Caco-2 (cell line): ENCODE results near the gene OPN5. TPM values are rescaled to one million over a fixed set of nuclear protein-coding genes. Genes with fewer than 3 reads are reported as not detected.

Experiments used
- BruUV-seq: library from RNA; stranded (reverse); fragments of 400-500 nt; replicated peaks from 2 replicates; lab custom pipeline; 2021; lab: Mats Ljungman, UMichigan
- CTCF ChIA-PET: fragments of 300-600 bp; sonication (Branson Sonifier 250); formaldehyde crosslinking; loops from one replicate; lab custom pipeline; 2022; ENCODE audit warnings: antibody characterized with exemption; lab: Charles Lee
- POLR2A ChIA-PET: fragments of 300-600 bp; sonication (Branson Sonifier 250); formaldehyde crosslinking; loops from one replicate; lab custom pipeline; 2022; ENCODE audit warnings: antibody characterized with exemption; lab: Charles Lee
- DNase-seq, 2 experiments: peaks; one replicate each; pipeline versions ENCODE4 v3.0.0 to v3.0.0-alpha.2; 2020 to 2022
- H3K27me3 ChIP-seq: replicated peaks from 2 replicates; pipeline ENCODE4 v1.6.0; 2011; ENCODE audit warnings: low read length; ENCODE audit not compliant: control insufficient read depth, insufficient read depth
- H3K36me3 ChIP-seq: 2 replicates; pipeline ENCODE4 v1.5.1; 2011; ENCODE audit warnings: low read length; ENCODE audit not compliant: control insufficient read depth, insufficient read depth
- H3K4me1 ChIP-seq: fragments of 250-450 bp; sonication (Bioruptor Pico); 2 replicates; pipeline ENCODE4 v1.5.1; 2020; ENCODE audit warnings: mild to moderate bottlenecking
- H3K4me3 ChIP-seq: 2 replicates; pipeline ENCODE4 v1.5.1; 2011; ENCODE audit warnings: low read depth, mild to moderate bottlenecking, control low read depth, low read length
- H3K9me3 ChIP-seq: fragments of 250-450 bp; sonication (Bioruptor Pico); 2 replicates; pipeline ENCODE4 v1.5.1; 2020; ENCODE audit warnings: mild to moderate bottlenecking, moderate library complexity
- H3K27ac Mint-ChIP-seq: one replicate; pipeline ENCODE4 v1.8.0; 2022; ENCODE audit warnings: mixed read lengths; ENCODE audit not compliant: unreplicated experiment
- H3K27me3 Mint-ChIP-seq: one replicate; pipeline ENCODE4 v1.8.0; 2022; ENCODE audit warnings: mixed read lengths; ENCODE audit not compliant: insufficient read depth, unreplicated experiment
- H3K36me3 Mint-ChIP-seq: one replicate; pipeline ENCODE4 v1.8.0; 2022; ENCODE audit warnings: mild to moderate bottlenecking, mixed read lengths; ENCODE audit not compliant: insufficient read depth, unreplicated experiment
- H3K4me1 Mint-ChIP-seq: one replicate; pipeline ENCODE4 v1.8.0; 2022; ENCODE audit warnings: low read depth, mixed read lengths; ENCODE audit not compliant: unreplicated experiment
- H3K4me3 Mint-ChIP-seq: one replicate; pipeline ENCODE4 v1.8.0; 2022; ENCODE audit warnings: mild to moderate bottlenecking, moderate library complexity, mixed read lengths; ENCODE audit not compliant: unreplicated experiment
- H3K9me3 Mint-ChIP-seq: one replicate; pipeline ENCODE4 v1.8.0; 2022; ENCODE audit warnings: mixed read lengths; ENCODE audit not compliant: unreplicated experiment
- intact Hi-C: fragments of 100-400 bp; cut with micrococcal nuclease; formaldehyde crosslinking; loops from one replicate; pipeline ENCODE4 v1.10.0; 2022; ENCODE audit not compliant: unreplicated experiment
- total RNA-seq: library from RNA; stranded (reverse); gene quantifications from 2 replicates; pipeline ENCODE4 v1.2.3, GENCODE V29; 2022
- TF ChIP-seq, protein P1 (sequence below), 2 experiments: fragments of 200-600 bp in 1 of 2; IDR thresholded peaks; 1 replicate in 1 of 2; 2 replicates in 1 of 2; pipeline versions ENCODE4 v1.5.1 to v1.8.0; 2011 to 2022; ENCODE audit warnings: antibody characterized with exemption in 1 of 2, control low read depth in 1 of 2, inconsistent platforms in 1 of 2, low read depth in 1 of 2, low read length in 1 of 2, mild to moderate bottlenecking in 1 of 2, moderate library complexity in 1 of 2; ENCODE audit not compliant: insufficient read depth in 1 of 2, severe bottlenecking in 1 of 2, unreplicated experiment in 1 of 2

The OPN5 gene
- total RNA-seq, 1 experiment from 2014 or later, result not detected

DNA sequence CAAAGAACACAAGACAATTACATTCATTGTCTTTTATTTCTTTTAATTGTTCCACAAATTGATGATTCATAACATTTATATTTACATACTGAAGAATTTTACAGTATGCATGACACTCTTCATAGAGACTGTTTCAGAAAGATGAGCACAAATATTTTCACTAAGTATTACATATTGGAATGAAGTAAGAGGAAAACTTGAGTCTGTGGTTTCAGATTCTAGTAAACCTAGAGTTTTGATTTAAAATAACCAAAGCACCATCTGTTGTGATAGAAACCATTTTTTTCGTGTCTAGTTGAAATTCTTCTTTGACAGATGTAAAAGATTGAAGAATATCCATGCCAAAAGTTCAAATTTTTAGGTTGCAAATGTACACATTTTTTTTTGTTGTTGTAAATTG lies 32.1 kb upstream of the OPN5 start:
- no peak for DNase-seq
- CTCF ChIA-PET, result no interaction called here
- POLR2A ChIA-PET, result no interaction called here

DNA sequence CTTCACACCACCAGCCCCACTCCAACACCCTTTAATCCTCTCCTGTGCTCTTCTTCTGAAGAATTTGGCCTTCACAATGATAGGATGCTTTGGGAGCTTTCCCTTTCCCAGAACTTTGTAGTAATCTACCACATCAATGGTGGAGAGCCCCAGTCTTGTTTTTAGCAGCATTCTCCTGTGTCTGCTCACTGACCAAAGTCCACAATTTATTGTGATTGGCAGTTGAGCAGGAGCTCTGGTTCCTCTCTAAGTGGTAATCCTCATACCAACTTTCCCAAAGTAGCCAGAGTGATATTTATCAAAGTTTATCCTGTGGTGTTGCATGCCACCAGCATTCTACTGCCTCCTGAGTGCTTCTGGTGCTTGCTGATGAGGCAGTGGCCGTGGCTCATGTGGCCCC lies 29.0 kb upstream of the OPN5 start:
- no peaks in the 10 kb centered on the region for H3K36me3 Mint-ChIP-seq
- no peaks in the 10 kb centered on the region for H3K27me3 ChIP-seq
- DNase-seq, result peak in 1 of 2 experiments; percentile 23
- H3K9me3 ChIP-seq, result no peaks in the 10 kb centered on the region
- H3K4me3 Mint-ChIP-seq, result no peak overlapping the region
- TF ChIP-seq, protein P1, sequence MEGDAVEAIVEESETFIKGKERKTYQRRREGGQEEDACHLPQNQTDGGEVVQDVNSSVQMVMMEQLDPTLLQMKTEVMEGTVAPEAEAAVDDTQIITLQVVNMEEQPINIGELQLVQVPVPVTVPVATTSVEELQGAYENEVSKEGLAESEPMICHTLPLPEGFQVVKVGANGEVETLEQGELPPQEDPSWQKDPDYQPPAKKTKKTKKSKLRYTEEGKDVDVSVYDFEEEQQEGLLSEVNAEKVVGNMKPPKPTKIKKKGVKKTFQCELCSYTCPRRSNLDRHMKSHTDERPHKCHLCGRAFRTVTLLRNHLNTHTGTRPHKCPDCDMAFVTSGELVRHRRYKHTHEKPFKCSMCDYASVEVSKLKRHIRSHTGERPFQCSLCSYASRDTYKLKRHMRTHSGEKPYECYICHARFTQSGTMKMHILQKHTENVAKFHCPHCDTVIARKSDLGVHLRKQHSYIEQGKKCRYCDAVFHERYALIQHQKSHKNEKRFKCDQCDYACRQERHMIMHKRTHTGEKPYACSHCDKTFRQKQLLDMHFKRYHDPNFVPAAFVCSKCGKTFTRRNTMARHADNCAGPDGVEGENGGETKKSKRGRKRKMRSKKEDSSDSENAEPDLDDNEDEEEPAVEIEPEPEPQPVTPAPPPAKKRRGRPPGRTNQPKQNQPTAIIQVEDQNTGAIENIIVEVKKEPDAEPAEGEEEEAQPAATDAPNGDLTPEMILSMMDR (IDR thresholded peaks at IDR 0.05; ENCODE audit: insufficient read depth in 1 of 2, low read depth in 1 of 2, low read length in 1 of 2, severe bottlenecking in 1 of 2, unreplicated experiment in 1 of 2), result no peak
- no peaks in the 10 kb centered on the region for H3K36me3 ChIP-seq
- H3K9me3 Mint-ChIP-seq, result no peaks in the 10 kb centered on the region
- no peak overlapping the region for H3K27ac Mint-ChIP-seq
- no peak overlapping the region for H3K4me3 ChIP-seq
- BruUV-seq, result no TSS peak
- POLR2A ChIA-PET, result no interaction called here
- intact Hi-C loops, result no loop called here
- H3K4me1 Mint-ChIP-seq, result peaks cover 7% of the 10 kb centered on the region
- H3K4me1 ChIP-seq, result no peaks in the 10 kb centered on the region; the same call in 1 of the 2 replicates
- H3K27me3 Mint-ChIP-seq, result peaks cover 3% of the 10 kb centered on the region
- CTCF ChIA-PET, result no interaction called here

More for the DNA sequence above, 32.1 kb upstream of the OPN5 start:
- no peaks in the 10 kb centered on the region for H3K27me3 ChIP-seq
- H3K4me3 ChIP-seq, result no peak overlapping the region
- H3K9me3 ChIP-seq, result peaks cover 4% of the 10 kb centered on the region; the same call in 1 of the 2 replicates
- H3K4me1 ChIP-seq, result no peaks in the 10 kb centered on the region; the same call in 1 of the 2 replicates
- BruUV-seq, result no TSS peak
- Mint-ChIP-seq H3K36me3 (no peaks in the 10 kb centered on the region), H3K4me1 (peaks cover 7% of the 10 kb centered on the region), H3K9me3 (no peaks in the 10 kb centered on the region), H3K27me3 (no peaks in the 10 kb centered on the region), H3K4me3 (no peak overlapping the region), H3K27ac (no peak overlapping the region)
- H3K36me3 ChIP-seq, result no peaks in the 10 kb centered on the region
- intact Hi-C loops, result no loop called here
- TF ChIP-seq, protein P1 (IDR thresholded peaks at IDR 0.05; ENCODE audit: insufficient read depth in 1 of 2, low read depth in 1 of 2, low read length in 1 of 2, severe bottlenecking in 1 of 2, unreplicated experiment in 1 of 2), result no peak

DNA sequence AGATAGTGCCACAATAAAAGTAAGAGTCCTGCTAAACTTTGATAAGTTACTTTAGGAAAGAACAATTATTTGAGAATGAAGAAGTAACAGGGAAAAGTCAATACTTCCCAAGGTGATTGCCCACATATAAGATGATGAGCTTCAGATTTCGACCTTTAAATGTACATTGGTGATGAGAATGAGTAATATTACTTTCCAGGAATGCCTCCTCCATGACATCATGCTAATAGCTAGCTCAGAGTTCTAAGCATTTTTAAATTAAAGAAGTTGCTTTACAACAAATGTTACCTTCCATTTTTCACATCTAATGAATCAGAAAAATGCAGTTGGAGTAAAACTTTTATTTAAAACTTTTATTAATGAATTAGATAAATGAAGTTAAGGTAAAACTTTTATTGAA lies 22.5 kb upstream of the OPN5 start:
- H3K4me3 Mint-ChIP-seq, result no peak overlapping the region
- Histone ChIP-seq H3K4me1 (0 out of 2 replicates have a peak, but pooled peaks cover 4% of the 10 kb centered on the region), H3K27me3 (no peaks in the 10 kb centered on the region), H3K36me3 (no peaks in the 10 kb centered on the region), H3K4me3 (no peak overlapping the region), H3K9me3 (no peaks in the 10 kb centered on the region)
- TF ChIP-seq, protein P1 (IDR thresholded peaks at IDR 0.05; ENCODE audit: insufficient read depth in 1 of 2, low read depth in 1 of 2, low read length in 1 of 2, severe bottlenecking in 1 of 2, unreplicated experiment in 1 of 2), result no peak
- no peak overlapping the region for H3K27ac Mint-ChIP-seq
- no peak for DNase-seq
- ChIA-PET POLR2A (no interaction called here), CTCF (no interaction called here)
- peaks cover 5% of the 10 kb centered on the region for H3K27me3 Mint-ChIP-seq
- no peaks in the 10 kb centered on the region for H3K4me1 Mint-ChIP-seq
- intact Hi-C loops, result no loop called here
- H3K9me3 Mint-ChIP-seq, result no peaks in the 10 kb centered on the region
- H3K36me3 Mint-ChIP-seq, result no peaks in the 10 kb centered on the region
- no TSS peak for BruUV-seq
